Gastroesophageal sphincter (tissue), 4 donors: ENCODE measurements around the gene PLA2G4A. TPM values are rescaled to one million over a fixed set of nuclear protein-coding genes. Genes with fewer than 3 reads are reported as not detected.

ENCODE experiments used
- ATAC-seq: fragments of 150-250 bp; one replicate; pipeline ENCODE4 v1.9.1; 2016; ENCODE audit warnings: mild to moderate bottlenecking, moderate library complexity
- H3K27ac ChIP-seq, 4 donors: fragments of 200-600 bp; sonication (generic) in 3 of 4; 1 replicate in 3 of 4; 2 replicates in 1 of 4; pipeline ENCODE4 v1.5.1; 2016 to 2019
- H3K27me3 ChIP-seq: fragments of 200-600 bp; sonication (generic); one replicate; pipeline ENCODE4 v1.5.1; 2019
- H3K36me3 ChIP-seq, 2 donors: fragments of 200-600 bp; sonication (generic); one replicate each; pipeline ENCODE4 v1.5.1; 2019; ENCODE audit warnings: control low read depth in 1 of 2
- H3K4me1 ChIP-seq, 3 donors: fragments of 200-600 bp; sonication (generic); 1 replicate in 2 of 3; 2 replicates in 1 of 3; pipeline ENCODE4 v1.5.1; 2016 to 2019; ENCODE audit warnings: control low read depth in 2 of 3
- H3K4me3 ChIP-seq, 2 donors: fragments of 200-600 bp; sonication (generic); one replicate each; pipeline ENCODE4 v1.5.1; 2019; ENCODE audit warnings: mild to moderate bottlenecking in 1 of 2, moderate library complexity in 1 of 2
- H3K9me3 ChIP-seq, 3 donors: fragments of 200-600 bp; sonication (generic); one replicate each; pipeline ENCODE4 v1.5.1; 2017 to 2019; ENCODE audit warnings: control low read depth in 2 of 3
- EP300 ChIP-seq: sonication (generic); formaldehyde crosslinking; IDR thresholded peaks from one replicate; pipeline ENCODE4 v1.6.1; 2017; ENCODE audit warnings: antibody characterized with exemption, mild to moderate bottlenecking
- POLR2A ChIP-seq, 2 donors: fragments of 450-650 bp; IDR thresholded peaks; one replicate each; pipeline ENCODE4 v1.6.1; 2017; ENCODE audit warnings: antibody characterized with exemption in 2 of 2, mild to moderate bottlenecking in 2 of 2, moderate library complexity in 1 of 2
- POLR2AphosphoS5 ChIP-seq: sonication (generic); formaldehyde crosslinking; IDR thresholded peaks from one replicate; pipeline ENCODE4 v1.6.1; 2017; ENCODE audit warnings: antibody characterized with exemption
- WGBS, 2 donors: methylation state at CpG; one replicate each; pipeline ENCODE4 v1.1.5; 2018; ENCODE audit warnings: low coverage in 1 of 2; 5-methylcytosine and 5-hydroxymethylcytosine counted together
- total RNA-seq, 4 donors: library from RNA; depleted of rRNA; stranded (reverse); fragments of >200 nt; gene quantifications; one replicate each; pipeline ENCODE4 v1.1.0, GENCODE V29; 2016
- TF ChIP-seq, protein P1 (sequence below), 4 experiments: fragments of 200-600 bp in 2 of 4; fragments of 450-650 bp in 2 of 4; sonication (generic) in 1 of 4; IDR thresholded peaks; one replicate each; pipeline ENCODE4 v1.5.1; 2017 to 2019; ENCODE audit warnings: antibody characterized with exemption in 4 of 4, mild to moderate bottlenecking in 2 of 4, moderate library complexity in 2 of 4

PLA2G4A gene
- total RNA-seq, 4 donors from 2014 or later, result 3.6 to 9.7 (median 5.0) TPM

DNA sequence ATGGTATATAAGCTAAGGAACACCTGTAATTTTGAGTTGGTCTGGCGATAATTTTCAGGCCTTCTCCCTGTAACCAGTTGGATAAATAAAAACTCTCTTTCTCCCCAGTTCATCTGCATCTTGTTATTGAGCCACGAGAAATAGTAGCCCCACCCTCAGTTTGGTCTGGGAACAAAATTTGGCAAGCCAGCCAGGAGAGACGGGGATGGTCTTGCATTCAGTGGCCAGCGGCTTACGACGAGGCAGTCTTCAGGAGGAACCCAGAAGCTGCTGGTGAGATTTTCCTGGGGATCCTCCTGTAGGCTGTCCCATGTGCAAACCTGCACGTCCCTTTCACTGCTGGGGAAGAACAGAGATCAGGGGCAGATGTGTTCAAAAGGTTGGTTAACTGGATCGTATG lies 174.6 kb downstream of the PLA2G4A start:
- no peak for ATAC-seq
- Histone ChIP-seq H3K9me3 (peaks cover 0 to 3% (median 0%) of the 10 kb centered on the region in 3 donors), H3K27me3 (no peaks in the 10 kb centered on the region), H3K27ac (no peak overlapping the region), H3K36me3 (no peaks in the 10 kb centered on the region), H3K4me3 (no peak overlapping the region), H3K4me1 (peaks cover 0 to 13% (median 3%) of the 10 kb centered on the region in 3 donors)
- 94 to 100% methylated on average over 2 to 3 of the region's 8 CpGs for WGBS, 2 donors
- no peak for TF ChIP-seq EP300
- no peak for TF ChIP-seq POLR2A (IDR thresholded peaks at IDR 0.05)
- no peak for TF ChIP-seq POLR2AphosphoS5
- TF ChIP-seq, protein P1, sequence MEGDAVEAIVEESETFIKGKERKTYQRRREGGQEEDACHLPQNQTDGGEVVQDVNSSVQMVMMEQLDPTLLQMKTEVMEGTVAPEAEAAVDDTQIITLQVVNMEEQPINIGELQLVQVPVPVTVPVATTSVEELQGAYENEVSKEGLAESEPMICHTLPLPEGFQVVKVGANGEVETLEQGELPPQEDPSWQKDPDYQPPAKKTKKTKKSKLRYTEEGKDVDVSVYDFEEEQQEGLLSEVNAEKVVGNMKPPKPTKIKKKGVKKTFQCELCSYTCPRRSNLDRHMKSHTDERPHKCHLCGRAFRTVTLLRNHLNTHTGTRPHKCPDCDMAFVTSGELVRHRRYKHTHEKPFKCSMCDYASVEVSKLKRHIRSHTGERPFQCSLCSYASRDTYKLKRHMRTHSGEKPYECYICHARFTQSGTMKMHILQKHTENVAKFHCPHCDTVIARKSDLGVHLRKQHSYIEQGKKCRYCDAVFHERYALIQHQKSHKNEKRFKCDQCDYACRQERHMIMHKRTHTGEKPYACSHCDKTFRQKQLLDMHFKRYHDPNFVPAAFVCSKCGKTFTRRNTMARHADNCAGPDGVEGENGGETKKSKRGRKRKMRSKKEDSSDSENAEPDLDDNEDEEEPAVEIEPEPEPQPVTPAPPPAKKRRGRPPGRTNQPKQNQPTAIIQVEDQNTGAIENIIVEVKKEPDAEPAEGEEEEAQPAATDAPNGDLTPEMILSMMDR (IDR thresholded peaks at IDR 0.05), result no peak

DNA sequence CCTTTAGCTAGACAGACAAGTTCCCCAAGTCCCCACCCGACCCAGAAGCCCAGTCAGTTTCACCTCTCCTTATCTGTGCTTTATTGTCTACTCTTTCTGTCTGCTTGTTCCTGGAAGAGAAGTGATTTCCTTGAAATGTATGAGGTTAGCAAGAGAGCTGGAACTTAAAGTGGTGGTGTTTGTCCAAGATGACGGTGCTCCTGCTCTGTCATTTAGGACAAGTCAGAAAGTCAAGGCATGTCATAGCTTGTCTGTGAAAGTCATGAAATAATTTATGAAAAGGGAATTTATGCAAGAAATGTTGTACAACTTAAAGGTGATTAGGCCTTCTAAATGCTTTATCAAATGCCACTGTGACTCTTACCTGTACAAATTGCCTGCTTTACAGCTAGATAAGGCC lies 178.1 kb downstream of the PLA2G4A start:
- H3K27me3 ChIP-seq, result no peaks in the 10 kb centered on the region
- no peak overlapping the region for H3K4me3 ChIP-seq
- TF ChIP-seq EP300 (no peak), POLR2AphosphoS5 (no peak), POLR2A (IDR thresholded peaks at IDR 0.05) (no peak)
- TF ChIP-seq, protein P1 (IDR thresholded peaks at IDR 0.05), result no peak
- WGBS, 2 donors, result 100% methylated on average over 1 of the region's 2 CpGs
- H3K36me3 ChIP-seq, result no peaks in the 10 kb centered on the region
- H3K4me1 ChIP-seq, result peaks cover 0 to 4% (median 3%) of the 10 kb centered on the region in 3 donors
- H3K9me3 ChIP-seq, result peaks cover 0 to 7% (median 0%) of the 10 kb centered on the region in 3 donors
- ATAC-seq, result no peak
- H3K27ac ChIP-seq, result no peak overlapping the region

DNA sequence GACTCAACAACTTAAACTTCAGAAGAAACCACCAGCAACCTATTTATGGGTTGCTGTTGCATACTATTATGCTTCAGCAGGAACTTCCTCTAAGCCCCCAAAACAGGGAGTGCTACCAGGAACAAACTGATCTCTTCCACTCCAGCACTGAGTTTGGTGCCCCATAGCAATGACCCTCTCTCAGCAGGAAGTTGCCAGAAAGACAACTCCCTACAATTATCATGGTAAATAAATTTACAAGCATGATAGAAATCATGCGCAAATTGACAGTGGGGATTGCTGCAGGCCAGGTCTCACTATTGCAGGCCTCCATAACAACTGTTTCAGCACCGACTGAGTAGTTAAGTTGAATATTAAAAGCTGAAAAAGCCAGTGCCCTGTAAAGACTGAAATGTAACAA lies 180.6 kb downstream of the PLA2G4A start:
- Histone ChIP-seq H3K27me3 (no peaks in the 10 kb centered on the region), H3K4me1 (no peaks in the 10 kb centered on the region), H3K27ac (no peak overlapping the region), H3K4me3 (no peak overlapping the region), H3K9me3 (peaks cover 0 to 7% (median 0%) of the 10 kb centered on the region in 3 donors), H3K36me3 (no peaks in the 10 kb centered on the region)
- ATAC-seq, result no peak
- no peak for TF ChIP-seq POLR2AphosphoS5
- TF ChIP-seq POLR2A (IDR thresholded peaks at IDR 0.05), result no peak
- TF ChIP-seq EP300, result no peak
- TF ChIP-seq, protein P1 (IDR thresholded peaks at IDR 0.05), result no peak
- WGBS, 2 donors, result 81 to 85% methylated on average over 2 of the region's 2 CpGs

DNA sequence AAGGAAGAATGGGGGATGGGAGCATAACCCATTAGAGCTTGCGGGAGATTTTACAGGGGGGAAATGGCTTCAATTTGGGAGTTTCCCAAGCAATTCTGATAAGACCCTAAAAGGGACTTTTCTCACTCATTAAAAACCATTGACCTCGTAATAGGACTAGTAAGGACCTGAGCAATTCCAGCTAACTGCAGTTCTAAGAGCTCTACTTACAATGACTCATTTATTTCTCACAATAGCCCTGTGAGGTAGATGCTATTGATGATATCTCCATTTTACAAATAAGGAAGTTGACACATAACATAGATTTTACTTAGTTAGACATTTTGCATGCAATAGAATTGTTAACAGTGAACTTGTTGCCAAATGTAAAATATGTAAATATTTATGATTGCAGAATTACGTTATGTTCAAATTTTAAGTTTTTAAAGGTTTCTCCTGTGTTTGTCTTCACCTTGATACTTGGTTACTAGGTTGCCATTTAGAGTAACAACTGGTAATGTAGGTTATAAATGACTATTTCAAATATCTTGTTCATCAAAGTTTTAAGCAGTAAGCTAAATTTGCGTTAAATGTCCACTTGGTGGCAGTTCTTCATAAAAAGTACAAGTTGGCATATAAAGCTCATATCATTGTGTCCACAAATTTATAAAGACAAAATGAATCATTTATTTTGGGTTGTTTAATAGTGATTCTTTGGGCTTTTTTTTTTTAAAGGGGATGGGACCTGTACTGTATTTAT lies 182.0 kb downstream of the PLA2G4A start:
- no peak for TF ChIP-seq EP300
- no peak for TF ChIP-seq POLR2AphosphoS5
- TF ChIP-seq POLR2A (IDR thresholded peaks at IDR 0.05), result no peak
- TF ChIP-seq, protein P1 (IDR thresholded peaks at IDR 0.05), result no peak
- no peak overlapping the region for H3K4me3 ChIP-seq
- 75 to 80% methylated on average over 3 to 4 of the region's 4 CpGs for WGBS, 2 donors
- H3K36me3 ChIP-seq, result no peaks in the 10 kb centered on the region
- no peaks in the 10 kb centered on the region for H3K27me3 ChIP-seq
- no peak for ATAC-seq
- peaks cover 0 to 7% (median 0%) of the 10 kb centered on the region in 3 donors for H3K9me3 ChIP-seq
- no peaks in the 10 kb centered on the region for H3K4me1 ChIP-seq
- no peak overlapping the region for H3K27ac ChIP-seq
